Right atrium auricular region (tissue), 2 donors: ENCODE data around the gene XAGE2. TPM values are rescaled to one million over a fixed set of nuclear protein-coding genes. Genes with fewer than 3 reads are reported as not detected.

Source experiments
- DNase-seq: peaks from one replicate; pipeline ENCODE4 v3.0.0-alpha.2; 2019; ENCODE audit warnings: low spot score
- H3K27ac ChIP-seq, 2 donors: fragments of 200-600 bp; sonication (generic); 1 replicate in 1 of 2; 2 replicates in 1 of 2; pipeline ENCODE4 v1.5.1; 2016 to 2019
- H3K27me3 ChIP-seq, 2 donors: fragments of 200-600 bp; sonication (generic); one replicate each; pipeline versions ENCODE4 v1.5.1 to v1.6.0; 2017 to 2019
- H3K36me3 ChIP-seq: fragments of 200-600 bp; sonication (generic); one replicate; pipeline ENCODE4 v1.5.1; 2016
- H3K4me1 ChIP-seq, 2 donors: fragments of 200-600 bp; sonication (generic); one replicate each; pipeline versions ENCODE4 v1.5.1 to v1.6.0; 2017 to 2019
- H3K4me3 ChIP-seq, 2 donors: fragments of 200-600 bp; sonication (generic); 1 replicate in 1 of 2; 2 replicates in 1 of 2; pipeline ENCODE4 v1.5.1; 2017 to 2019; ENCODE audit warnings: mild to moderate bottlenecking in 1 of 2, moderate library complexity in 1 of 2
- H3K9me3 ChIP-seq, 2 donors: fragments of 200-600 bp; sonication (generic); one replicate each; pipeline ENCODE4 v1.5.1; 2019
- CTCF ChIP-seq, 2 donors: fragments of 200-600 bp; sonication (generic); IDR thresholded peaks; one replicate each; pipeline ENCODE4 v1.5.1; 2019; ENCODE audit warnings: antibody characterized with exemption in 2 of 2
- microRNA-seq, 2 donors: library from miRNA; unstranded; fragments of <30 nt; microRNA quantifications; one replicate each; pipeline ENCODE4, GENCODE V29; 2016 to 2017; ENCODE audit warnings: borderline number of aligned reads in 2 of 2, borderline replicate concordance in 1 of 2
- total RNA-seq, 2 donors: library from RNA; depleted of rRNA; stranded (reverse); fragments of >200 nt; gene quantifications; one replicate each; pipeline ENCODE4 v1.1.0, GENCODE V29; 2016

XAGE2 gene
- total RNA-seq, 2 donors from 2014 or later: not detected

DNA sequence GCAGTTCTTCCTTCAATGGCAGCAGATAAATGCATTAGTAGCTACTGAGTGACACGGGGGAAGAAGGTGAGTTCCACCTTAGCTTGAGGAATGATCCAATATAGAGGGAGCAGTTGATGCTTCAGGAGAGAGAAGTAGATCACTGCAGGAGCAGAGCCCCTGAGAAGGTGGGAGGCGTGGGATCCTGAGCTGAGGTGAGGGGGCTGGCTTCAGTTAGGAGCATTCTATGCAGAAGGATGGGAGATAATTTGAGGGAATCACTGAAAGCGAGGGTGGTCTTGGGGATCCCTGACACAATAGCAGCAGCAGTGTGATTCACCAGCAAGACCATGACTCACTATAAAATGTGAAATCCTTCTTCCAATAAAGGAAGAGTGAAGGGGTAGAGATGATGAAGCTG lies 48.0 kb downstream of the XAGE2 start:
- Histone ChIP-seq H3K4me3 (no peak overlapping the region), H3K27me3 (no peaks in the 10 kb centered on the region), H3K27ac (no peak overlapping the region), H3K9me3 (no peaks in the 10 kb centered on the region), H3K36me3 (no peaks in the 10 kb centered on the region), H3K4me1 (no peaks in the 10 kb centered on the region)
- no peak for TF ChIP-seq CTCF (IDR thresholded peaks at IDR 0.05)
- DNase-seq: no peak

- no peak overlapping the region for H3K4me3 ChIP-seq
- H3K27me3 ChIP-seq: no peaks in the 10 kb centered on the region
- H3K4me1 ChIP-seq: no peaks in the 10 kb centered on the region
- TF ChIP-seq CTCF (IDR thresholded peaks at IDR 0.05): no peak
- no peaks in the 10 kb centered on the region for H3K9me3 ChIP-seq
- no peaks in the 10 kb centered on the region for H3K36me3 ChIP-seq
- H3K27ac ChIP-seq: no peak overlapping the region
- DNase-seq: no peak
Observed at GRCh38 chrX:52420824-52421443, 52.1 kb downstream of the XAGE2 start.

DNA sequence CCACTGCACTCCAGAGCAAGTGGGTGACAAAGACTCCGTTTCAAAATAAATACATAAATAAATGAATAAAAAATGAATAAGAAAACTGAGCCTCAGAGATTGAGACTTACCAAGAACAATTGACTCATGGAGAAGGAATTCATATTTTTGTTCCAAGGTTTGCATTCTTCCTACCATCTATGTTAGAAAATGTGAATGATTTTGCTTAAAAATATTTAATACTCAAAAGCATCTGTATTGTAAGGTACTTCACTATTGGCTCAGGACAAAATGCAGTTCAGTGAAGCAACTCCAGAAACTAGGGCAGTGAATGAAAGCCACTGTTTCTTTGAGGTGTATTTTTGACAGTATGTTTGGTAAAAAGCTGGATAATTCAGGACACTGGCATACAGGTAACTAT lies 54.1 kb downstream of the XAGE2 start:
- Histone ChIP-seq H3K36me3 (no peaks in the 10 kb centered on the region), H3K9me3 (no peaks in the 10 kb centered on the region), H3K4me3 (no peak overlapping the region), H3K27ac (no peak overlapping the region), H3K4me1 (no peaks in the 10 kb centered on the region), H3K27me3 (no peaks in the 10 kb centered on the region)
- DNase-seq: no peak
- TF ChIP-seq CTCF (IDR thresholded peaks at IDR 0.05): no peak

DNA sequence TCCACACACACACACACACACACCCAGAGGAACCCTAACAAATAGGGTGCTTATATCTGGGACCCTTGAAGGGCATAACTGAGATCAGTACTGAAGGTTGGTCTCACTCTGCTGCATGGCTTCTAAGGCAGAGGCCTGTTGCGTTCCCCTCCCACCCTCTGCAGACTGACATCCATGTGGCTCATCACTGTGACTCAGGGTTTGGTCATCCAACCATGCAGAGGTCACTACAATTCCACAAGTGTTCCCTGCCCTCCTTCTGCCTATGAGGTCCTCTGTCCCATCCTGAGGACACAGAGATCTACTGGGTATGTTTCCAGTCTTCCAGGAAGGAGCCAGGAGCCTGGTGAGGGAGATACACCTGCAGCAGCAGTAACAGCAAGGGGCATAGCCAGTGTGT lies 55.8 kb downstream of the XAGE2 start:
- no peaks in the 10 kb centered on the region for H3K27me3 ChIP-seq
- no peak for DNase-seq
- H3K9me3 ChIP-seq: no peaks in the 10 kb centered on the region
- no peak overlapping the region for H3K4me3 ChIP-seq
- no peaks in the 10 kb centered on the region for H3K4me1 ChIP-seq
- H3K36me3 ChIP-seq: no peaks in the 10 kb centered on the region
- no peak overlapping the region for H3K27ac ChIP-seq
- no peak for TF ChIP-seq CTCF (IDR thresholded peaks at IDR 0.05)

Small RNA genes lying within 50 kb of the gene (microRNA-seq; reads per million reads assigned to microRNA genes)
- 0 reads per million in 2 donors for gene MIR8088

Other genes starting within 250 kb of the XAGE2 start
- under 1 TPM; 0.63 to 0.75 TPM for gene MAGED4, start 184.1 kb upstream of the XAGE2 start, total RNA-seq
- gene XAGE1A, start 126.8 kb downstream of the XAGE2 start, total RNA-seq: not detected
- 1 to 10 TPM in 1 of 2 donors, not detected in 1; 1.1 TPM for gene XAGE1B, start 148.0 kb downstream of the XAGE2 start, total RNA-seq